HG03460 (cell line): ENCODE data around the gene FRMD4B.
A peak's percentile ranks its signal among the peaks of the same experiment; 100 is the strongest.

ENCODE experiments used
- ATAC-seq: cut with Tn5 transposase; IDR thresholded peaks from one replicate; pipeline ENCODE4 v1.9.1; 2021; ENCODE audit not compliant: unreplicated experiment

Gene FRMD4B

DNA sequence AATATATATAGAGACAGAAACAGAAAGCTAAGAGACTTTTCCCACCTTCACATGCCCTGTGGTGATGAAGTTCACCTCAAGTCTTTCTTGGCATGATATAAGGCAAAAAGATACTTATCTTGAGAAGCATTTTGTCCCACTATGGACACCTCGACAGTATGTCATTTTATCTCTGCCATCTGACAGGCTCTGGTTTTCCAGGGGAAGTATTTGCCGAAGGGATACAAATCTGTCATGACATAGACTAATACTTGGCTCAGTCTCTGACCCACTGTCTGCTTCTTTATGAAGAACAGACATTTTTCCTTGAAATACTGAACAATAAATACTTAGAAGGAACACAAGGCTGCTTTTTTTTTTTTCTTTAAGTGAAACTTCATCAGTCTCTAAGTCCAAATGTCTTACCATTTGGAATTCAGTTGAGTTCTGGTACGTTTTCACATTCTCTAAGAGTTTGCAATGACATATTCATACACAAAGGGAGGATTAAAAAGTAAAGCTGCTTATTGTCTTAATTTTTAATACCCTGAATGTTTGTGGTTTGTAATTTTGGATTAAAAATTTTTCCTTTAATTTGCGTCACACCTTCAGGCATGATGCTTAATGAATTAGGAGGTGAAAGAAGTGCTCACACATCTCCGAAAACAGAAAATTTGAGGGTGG, 175.7 kb downstream of the FRMD4B start:
- no peak for ATAC-seq

- no peak for ATAC-seq
Measured at GRCh38 chr3:69209413-69209812, 176.5 kb downstream of the FRMD4B start.

DNA sequence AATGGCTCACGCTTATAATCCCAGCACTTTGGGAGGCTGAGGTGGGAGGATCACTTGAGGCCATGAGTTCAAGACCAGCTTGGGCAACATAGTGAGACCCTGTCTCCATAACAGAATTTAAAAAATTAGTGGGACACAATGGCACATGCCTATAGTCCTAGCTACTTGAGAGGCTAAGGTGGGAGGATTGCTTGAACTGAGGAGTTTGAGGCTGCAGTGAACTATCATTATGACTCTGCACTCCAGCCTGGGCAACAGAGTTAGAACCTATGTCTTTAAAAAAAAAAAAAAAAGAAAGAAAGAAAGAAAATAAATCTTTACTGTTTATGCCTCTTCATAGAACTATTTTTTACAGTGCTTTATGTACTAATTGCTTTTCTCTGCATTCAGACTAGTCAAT, 178.9 kb downstream of the FRMD4B start:
- no peak for ATAC-seq

- no peak for ATAC-seq
Measured at GRCh38 chr3:69205385-69205784, 180.5 kb downstream of the FRMD4B start.

- ATAC-seq, result peak; percentile 87
Measured at GRCh38 chr3:69204315-69204957, 181.5 kb downstream of the FRMD4B start.

- peak; percentile 13 for ATAC-seq
Measured at GRCh38 chr3:69203631-69204314, 182.1 kb downstream of the FRMD4B start.

DNA sequence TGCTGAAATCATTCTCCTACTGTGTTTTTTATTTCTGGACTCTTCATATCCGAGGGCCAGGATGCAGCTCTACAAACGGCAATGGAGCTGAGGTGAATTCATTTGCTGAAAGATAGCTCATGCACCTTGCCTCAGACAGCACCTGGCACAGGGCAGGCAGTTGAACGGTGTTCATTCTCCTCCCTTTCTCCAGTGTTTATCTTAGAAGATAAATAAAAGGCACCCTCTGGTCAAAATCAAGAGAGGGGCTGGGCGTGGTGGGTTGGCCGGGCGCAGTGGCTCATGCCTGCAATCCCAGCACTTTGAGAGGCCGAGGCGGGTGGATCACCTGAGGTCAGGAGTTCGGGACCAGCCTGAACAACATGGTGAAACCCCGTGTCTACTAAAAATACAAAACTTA, 184.2 kb downstream of the FRMD4B start:
- ATAC-seq, result no peak

DNA sequence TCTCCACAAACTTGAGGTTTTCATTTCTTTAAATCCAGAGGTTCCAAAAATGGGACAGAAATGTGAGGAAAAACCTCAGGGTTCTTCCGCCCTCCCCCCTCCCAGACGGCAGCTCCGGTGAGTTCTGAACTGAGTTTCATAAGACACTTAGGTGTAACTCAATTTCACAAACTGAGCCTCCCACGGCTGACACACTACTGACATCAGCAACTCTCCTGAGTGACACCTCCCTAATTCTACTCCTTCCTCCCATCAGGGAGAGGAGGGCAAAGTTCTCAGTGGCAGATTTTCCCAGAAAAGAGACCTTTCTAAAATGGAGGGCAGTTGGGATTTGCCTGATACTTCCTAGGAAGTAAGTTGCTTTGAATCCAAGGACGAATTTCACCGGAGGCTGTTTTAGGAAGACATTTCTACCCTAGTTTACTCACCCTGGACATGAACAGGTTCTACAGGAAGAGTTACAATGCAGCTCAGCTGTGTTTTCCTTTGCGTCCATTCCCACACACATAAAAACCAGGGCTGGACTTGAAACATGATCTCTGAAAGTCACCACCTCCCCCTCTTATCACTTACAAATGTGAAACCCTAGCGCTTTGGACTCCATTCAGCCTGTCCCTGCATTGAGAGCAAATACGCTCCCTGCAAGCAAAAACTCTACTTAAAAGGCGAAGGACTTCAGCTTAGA, 185.4 kb downstream of the FRMD4B start:
- ATAC-seq, result no peak

DNA sequence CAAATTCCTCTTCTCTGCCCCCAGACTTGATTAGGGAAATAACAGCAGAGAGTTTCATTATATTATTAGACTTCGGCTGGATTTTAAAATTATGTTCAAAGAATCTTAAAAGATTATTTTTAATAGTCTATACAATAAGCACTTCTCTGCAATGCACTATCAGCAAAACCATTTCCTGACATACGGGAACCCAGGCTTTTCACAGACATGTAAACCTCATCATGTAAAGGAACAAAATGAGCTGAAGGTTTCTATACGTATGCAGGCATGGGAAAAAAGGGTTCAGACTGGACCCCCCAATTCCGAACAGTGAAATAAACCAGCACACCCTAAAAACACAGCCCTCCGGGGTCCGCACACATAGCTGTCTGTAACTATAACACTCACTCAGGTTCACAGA, 185.9 kb downstream of the FRMD4B start:
- no peak for ATAC-seq

GRCh38 chr3:69197922-69198530, 187.9 kb downstream of the FRMD4B start:
- ATAC-seq, result no peak

- no peak for ATAC-seq
Measured at GRCh38 chr3:69197455-69197854, 188.4 kb downstream of the FRMD4B start.

DNA sequence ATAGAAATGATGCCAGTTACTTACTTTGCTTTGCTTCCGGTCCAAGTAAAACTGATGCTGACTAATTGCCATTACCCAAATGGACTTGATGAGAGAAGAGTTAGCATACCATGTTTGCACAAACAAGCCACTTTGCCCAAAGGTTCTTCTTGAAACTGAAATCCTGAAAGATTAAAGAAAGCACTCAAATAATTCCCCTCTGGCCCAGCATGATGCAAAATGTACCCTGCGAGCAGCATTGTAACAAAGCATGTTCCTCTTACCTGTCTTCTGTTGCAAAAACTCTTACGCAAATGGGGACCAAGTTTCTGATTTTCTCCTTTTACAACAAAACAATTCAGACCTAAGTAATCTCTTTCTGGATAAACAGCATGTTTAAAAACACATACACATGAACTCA, 189.0 kb downstream of the FRMD4B start:
- no peak for ATAC-seq

- ATAC-seq, result no peak
Measured at GRCh38 chr3:69194431-69195165, 191.3 kb downstream of the FRMD4B start.

DNA sequence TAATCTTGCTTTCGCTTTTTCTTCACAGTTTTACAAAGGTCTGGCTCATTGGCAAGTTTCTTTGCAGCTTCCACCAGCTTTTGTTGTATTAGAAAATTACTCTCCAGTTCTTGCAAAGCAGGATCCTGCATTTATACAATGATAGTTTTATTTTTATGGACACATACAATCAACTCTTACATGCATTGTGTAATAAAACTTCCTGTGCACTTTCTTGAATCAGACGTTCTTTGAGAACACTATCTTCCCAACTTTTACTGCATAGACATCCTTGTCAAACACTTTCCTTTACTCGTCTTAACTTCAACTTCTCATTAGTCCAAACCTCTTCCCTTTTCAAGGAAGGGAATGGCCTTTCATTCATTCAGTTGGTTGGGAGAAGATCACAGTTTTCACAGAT, 192.1 kb downstream of the FRMD4B start:
- no peak for ATAC-seq

DNA sequence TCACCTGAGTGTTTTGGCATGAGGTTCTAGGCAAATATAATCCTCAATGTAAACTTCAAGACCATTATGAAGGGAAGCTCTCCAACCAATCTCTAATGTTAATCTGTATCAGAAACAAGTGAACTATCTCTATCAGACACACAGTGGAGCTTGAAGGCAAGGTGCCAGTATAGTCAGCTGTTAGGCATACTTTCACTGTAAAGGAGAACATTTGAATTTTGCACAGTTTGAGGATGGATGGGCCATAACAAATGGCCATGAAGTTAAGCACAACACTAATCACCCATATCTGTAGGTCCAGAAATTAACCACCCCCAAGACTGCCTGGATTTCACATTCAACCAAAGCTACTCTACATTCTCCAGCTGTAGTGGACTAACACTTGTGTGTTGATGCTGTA, 194.4 kb downstream of the FRMD4B start:
- ATAC-seq, result no peak

- no peak for ATAC-seq
Measured at GRCh38 chr3:69189487-69189886, 196.4 kb downstream of the FRMD4B start.

- ATAC-seq, result no peak
Measured at GRCh38 chr3:69186575-69187093, 199.3 kb downstream of the FRMD4B start.

GRCh38 chr3:69182588-69183316, 203.1 kb downstream of the FRMD4B start:
- ATAC-seq, result no peak

DNA sequence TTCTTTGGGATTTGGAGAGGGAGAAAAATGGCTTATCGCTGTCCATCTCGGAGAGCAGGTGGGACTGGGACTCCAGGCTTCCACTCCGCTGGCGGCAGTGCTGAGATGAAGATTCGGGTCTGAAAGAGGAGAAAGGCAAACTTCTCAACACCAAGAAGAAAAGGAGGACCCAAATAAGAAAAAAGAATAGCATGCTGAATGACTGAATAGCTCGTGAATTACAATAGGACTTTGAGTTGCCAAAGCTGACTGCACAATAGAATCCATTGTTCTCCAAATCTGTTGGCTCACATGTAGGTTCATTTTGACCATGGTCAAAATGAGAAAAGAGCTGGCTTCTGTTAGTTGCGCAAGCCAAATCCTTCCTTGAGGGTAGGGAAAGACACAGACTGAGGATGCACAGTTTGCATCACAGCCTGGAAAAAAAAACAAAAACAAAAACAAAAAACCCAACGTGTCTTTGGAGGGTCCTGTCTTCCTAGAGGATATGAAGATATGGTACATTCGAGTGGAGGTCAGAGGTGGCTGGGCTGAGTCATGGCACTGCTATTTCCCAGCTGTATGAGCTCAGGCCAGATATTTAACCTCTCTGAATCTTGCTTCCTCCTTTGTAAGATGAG, 204.2 kb downstream of the FRMD4B start:
- ATAC-seq, result no peak
